Measurements from ENCODE around the gene IQSEC3. TPM values are rescaled to one million over a fixed set of nuclear protein-coding genes. Genes with fewer than 3 reads are reported as not detected.

Gene IQSEC3
- total RNA-seq, 4 donors from 2014 or later = 0.02 to 0.36 (median 0.07) TPM

GRCh38 chr12:195156-195555 lies 128.6 kb downstream of the IQSEC3 start:
- intact Hi-C loops (cut with DNase I; ENCODE audit: low total_unique reads) = no loop called here
- Histone ChIP-seq H3K4me1 (peaks cover 0 to 6% of the 10 kb centered on the region in 2 donors), H3K27me3 (peaks cover 0 to 4% (median 0%) of the 10 kb centered on the region in 3 donors), H3K36me3 (no peaks in the 10 kb centered on the region), H3K4me3 (no peak overlapping the region), H3K9me3 (no peaks in the 10 kb centered on the region), H3K27ac (no peak overlapping the region)
- in situ Hi-C loops (cut with MboI; ENCODE audit: low sequenced_read_pairs in 4 of 4) = no loop called here
- no peak for TF ChIP-seq POLR2A (IDR thresholded peaks at IDR 0.05)
- TF ChIP-seq, protein P1, sequence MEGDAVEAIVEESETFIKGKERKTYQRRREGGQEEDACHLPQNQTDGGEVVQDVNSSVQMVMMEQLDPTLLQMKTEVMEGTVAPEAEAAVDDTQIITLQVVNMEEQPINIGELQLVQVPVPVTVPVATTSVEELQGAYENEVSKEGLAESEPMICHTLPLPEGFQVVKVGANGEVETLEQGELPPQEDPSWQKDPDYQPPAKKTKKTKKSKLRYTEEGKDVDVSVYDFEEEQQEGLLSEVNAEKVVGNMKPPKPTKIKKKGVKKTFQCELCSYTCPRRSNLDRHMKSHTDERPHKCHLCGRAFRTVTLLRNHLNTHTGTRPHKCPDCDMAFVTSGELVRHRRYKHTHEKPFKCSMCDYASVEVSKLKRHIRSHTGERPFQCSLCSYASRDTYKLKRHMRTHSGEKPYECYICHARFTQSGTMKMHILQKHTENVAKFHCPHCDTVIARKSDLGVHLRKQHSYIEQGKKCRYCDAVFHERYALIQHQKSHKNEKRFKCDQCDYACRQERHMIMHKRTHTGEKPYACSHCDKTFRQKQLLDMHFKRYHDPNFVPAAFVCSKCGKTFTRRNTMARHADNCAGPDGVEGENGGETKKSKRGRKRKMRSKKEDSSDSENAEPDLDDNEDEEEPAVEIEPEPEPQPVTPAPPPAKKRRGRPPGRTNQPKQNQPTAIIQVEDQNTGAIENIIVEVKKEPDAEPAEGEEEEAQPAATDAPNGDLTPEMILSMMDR (IDR thresholded peaks at IDR 0.05 in 4 of 5, conservative IDR thresholded peaks at IDR 0.05 in 1 of 5) = no peak
- DNase-seq (no peak), ATAC-seq (no peak)

DNA sequence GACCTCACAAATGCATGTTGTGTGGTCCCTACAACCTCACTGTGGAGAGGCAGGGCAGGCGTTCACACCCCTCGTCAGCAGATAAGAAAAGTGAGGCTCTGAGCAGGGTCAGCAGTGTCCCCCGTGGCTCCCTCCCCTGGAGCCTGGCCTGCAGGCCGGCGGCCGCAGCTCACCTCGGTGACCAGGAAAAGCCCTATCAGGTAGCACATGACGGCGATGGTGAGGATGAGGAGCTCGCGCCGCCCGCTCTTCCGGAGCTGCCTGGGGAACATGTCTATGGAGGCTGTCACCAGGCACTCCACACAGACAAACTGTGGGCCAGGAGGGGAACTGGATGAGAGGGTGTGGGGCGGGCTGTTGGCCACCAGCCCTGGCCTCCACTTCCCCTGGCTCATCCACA lies 129.4 kb downstream of the IQSEC3 start:
- DNase-seq (no peak), ATAC-seq (no peak)
- Histone ChIP-seq H3K36me3 (no peaks in the 10 kb centered on the region), H3K27ac (no peak overlapping the region), H3K9me3 (no peaks in the 10 kb centered on the region), H3K4me1 (peaks cover 3 to 14% of the 10 kb centered on the region in 2 donors), H3K4me3 (no peak overlapping the region), H3K27me3 (peaks cover 0 to 4% (median 0%) of the 10 kb centered on the region in 3 donors)
- in situ Hi-C loops (cut with MboI; ENCODE audit: low sequenced_read_pairs in 4 of 4) = no loop called here
- TF ChIP-seq, protein P1 (IDR thresholded peaks at IDR 0.05 in 4 of 5, conservative IDR thresholded peaks at IDR 0.05 in 1 of 5) = no peak
- TF ChIP-seq POLR2A (IDR thresholded peaks at IDR 0.05) = no peak
- intact Hi-C loops (cut with DNase I; ENCODE audit: low total_unique reads) = no loop called here

DNA sequence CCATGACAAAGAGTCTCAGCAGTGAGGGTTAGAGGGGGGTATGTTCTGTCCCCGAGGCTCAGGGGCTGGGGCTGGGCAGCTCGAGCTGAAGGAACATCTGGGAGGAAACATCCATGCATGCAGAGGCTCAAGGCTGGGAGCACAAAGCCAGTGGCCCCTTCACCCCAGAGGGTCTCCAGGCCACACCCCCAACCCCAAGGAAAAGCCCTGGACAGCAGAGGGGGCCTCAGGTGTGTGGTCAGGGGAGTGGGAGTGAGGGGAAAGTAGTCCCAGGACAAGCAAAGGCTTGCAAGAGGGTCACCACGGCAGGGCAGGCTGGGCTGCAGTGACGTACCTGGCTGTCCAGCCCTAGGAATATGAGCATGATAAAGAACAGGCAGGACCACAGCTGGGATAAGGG lies 129.9 kb downstream of the IQSEC3 start:
- in situ Hi-C loops (cut with MboI; ENCODE audit: low sequenced_read_pairs in 4 of 4) = no loop called here
- Histone ChIP-seq H3K4me3 (no peak overlapping the region), H3K4me1 (peaks cover 5 to 16% of the 10 kb centered on the region in 2 donors), H3K9me3 (no peaks in the 10 kb centered on the region), H3K36me3 (no peaks in the 10 kb centered on the region), H3K27ac (no peak overlapping the region), H3K27me3 (no peaks in the 10 kb centered on the region)
- intact Hi-C loops (cut with DNase I; ENCODE audit: low total_unique reads) = no loop called here
- no peak for ATAC-seq
- TF ChIP-seq, protein P1 (IDR thresholded peaks at IDR 0.05 in 4 of 5, conservative IDR thresholded peaks at IDR 0.05 in 1 of 5) = no peak
- TF ChIP-seq POLR2A (IDR thresholded peaks at IDR 0.05) = no peak
- DNase-seq = no peak

DNA sequence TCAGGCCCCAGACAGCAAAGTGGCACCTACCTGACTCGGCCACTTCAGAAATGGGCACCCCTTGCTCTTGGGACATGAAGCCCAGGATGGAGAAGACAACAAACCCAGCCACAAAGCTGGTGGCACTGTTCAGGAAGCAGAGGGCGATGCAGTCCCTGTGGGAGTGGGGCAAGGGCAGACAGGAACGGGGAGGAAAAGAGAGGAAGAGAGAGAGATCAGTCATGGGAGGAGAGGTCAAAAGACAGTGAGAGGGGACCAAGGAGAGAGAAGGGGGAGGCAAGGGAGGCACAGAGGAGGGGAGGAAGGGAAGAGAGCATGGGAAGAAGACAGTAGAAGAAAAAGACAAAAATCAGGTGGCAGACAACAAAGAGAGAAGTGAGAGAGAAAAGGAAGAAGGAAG lies 130.8 kb downstream of the IQSEC3 start:
- ATAC-seq (no peak), DNase-seq (no peak)
- Histone ChIP-seq H3K27ac (no peak overlapping the region), H3K9me3 (no peaks in the 10 kb centered on the region), H3K27me3 (no peaks in the 10 kb centered on the region), H3K4me1 (peaks cover 13 to 24% of the 10 kb centered on the region in 2 donors), H3K36me3 (no peaks in the 10 kb centered on the region), H3K4me3 (no peak overlapping the region)
- in situ Hi-C loops (cut with MboI; ENCODE audit: low sequenced_read_pairs in 4 of 4) = no loop called here
- intact Hi-C loops (cut with DNase I; ENCODE audit: low total_unique reads) = no loop called here
- no peak for TF ChIP-seq POLR2A (IDR thresholded peaks at IDR 0.05)
- TF ChIP-seq, protein P1 (IDR thresholded peaks at IDR 0.05 in 4 of 5, conservative IDR thresholded peaks at IDR 0.05 in 1 of 5) = no peak
